GM12864 (cell line): ENCODE measurements around the gene PLCL2.

Source experiments
- DNase-seq: peaks from one replicate; pipeline ENCODE4 v3.0.0-alpha.2; 2011; ENCODE audit warnings: low read depth
- H3K4me3 ChIP-seq: 2 replicates; pipeline ENCODE4 v1.5.1; 2011; ENCODE audit warnings: mild to moderate bottlenecking, low read depth, low read length, control low read depth
- TF ChIP-seq, protein P1 (sequence below): IDR thresholded peaks from 2 replicates; pipeline ENCODE4 v1.5.1; 2011; ENCODE audit warnings: low read depth, mild to moderate bottlenecking, moderate library complexity, low read length, control low read depth, inconsistent platforms; ENCODE audit errors: missing control alignments

Gene PLCL2

DNA sequence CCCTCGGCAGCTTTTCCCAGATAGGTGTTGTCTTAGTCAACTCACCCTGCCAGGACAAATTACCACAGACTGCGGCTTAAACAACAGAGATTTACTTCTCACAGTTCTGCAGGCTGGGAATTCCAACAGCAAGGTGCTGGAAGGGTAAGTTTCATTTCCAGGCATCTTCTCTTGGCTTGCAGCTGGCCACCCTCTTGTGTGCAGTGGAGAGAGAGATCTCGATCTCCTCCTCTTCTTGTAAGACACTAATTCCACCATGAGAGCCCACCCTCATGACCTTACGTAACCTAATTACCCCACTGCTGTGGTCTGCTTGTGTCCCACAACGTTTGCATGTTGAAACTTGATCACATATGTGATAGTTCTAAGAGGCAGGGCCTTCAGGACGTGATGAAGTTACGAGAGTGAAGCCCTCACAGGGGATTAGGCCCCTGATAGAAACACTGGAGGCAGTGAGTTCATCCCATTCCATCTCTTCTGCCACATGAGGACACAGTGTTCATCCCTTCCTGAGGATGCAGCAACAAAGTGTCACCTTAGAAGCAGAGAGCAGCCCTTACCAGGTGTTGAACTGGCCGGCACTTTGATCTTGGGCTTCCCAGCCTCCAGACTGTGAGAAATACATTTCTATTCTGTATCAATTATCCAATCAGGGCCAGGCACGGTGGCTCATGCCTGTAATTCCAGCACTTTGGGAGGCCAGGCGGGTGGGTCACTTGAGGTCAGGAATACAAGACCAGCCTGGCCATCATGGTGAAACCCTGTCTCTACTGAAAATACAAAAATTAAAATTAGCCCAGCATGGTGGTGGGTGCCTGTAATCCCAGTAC is 247.7 kb downstream of the PLCL2 start:
- DNase-seq: no peak
- TF ChIP-seq, protein P1, sequence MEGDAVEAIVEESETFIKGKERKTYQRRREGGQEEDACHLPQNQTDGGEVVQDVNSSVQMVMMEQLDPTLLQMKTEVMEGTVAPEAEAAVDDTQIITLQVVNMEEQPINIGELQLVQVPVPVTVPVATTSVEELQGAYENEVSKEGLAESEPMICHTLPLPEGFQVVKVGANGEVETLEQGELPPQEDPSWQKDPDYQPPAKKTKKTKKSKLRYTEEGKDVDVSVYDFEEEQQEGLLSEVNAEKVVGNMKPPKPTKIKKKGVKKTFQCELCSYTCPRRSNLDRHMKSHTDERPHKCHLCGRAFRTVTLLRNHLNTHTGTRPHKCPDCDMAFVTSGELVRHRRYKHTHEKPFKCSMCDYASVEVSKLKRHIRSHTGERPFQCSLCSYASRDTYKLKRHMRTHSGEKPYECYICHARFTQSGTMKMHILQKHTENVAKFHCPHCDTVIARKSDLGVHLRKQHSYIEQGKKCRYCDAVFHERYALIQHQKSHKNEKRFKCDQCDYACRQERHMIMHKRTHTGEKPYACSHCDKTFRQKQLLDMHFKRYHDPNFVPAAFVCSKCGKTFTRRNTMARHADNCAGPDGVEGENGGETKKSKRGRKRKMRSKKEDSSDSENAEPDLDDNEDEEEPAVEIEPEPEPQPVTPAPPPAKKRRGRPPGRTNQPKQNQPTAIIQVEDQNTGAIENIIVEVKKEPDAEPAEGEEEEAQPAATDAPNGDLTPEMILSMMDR: no peak

DNA sequence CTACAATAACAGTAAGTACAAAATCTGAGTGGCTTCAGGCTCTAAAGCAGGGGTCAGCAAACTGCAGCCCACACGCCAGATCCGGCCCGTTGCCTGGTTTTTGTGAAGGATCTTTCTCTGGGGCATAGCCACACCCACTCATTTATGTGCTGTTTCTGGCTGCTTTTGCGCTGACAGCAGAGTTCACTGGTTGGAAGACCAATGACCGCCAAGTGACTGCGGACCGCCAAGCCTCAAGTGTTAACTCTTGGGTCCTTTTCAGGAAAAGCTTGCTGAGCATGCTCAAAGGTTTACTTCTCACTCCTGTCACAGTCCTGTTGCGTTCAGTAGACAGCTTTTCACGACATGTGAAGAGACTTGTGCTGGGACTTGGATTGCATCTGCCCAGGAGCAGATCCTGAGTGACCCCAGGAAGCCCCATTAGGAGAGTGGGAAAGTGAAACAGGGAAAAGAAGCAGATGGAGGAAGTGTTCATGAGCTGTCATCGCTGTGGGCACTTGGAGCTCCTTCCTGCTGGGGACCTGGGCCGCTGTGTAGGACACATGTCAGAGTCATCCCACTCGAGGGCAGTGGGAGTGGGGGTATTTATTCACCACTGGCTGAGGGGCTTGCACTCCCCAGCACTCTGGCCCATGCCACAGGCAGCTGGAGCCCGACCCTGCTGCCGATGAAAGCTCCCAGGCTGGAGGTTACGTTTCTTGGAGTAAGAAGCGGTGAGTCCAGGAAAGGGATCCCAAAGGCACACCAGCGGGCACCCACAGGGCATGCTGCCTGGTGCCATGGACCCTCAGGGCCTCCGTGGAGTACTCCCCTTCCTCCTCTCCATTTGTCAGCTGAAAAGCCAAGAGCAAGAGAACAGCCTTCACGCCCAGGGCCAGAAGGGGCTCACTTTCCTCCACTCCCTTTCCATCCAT is 249.1 kb downstream of the PLCL2 start:
- DNase-seq: no peak
- TF ChIP-seq, protein P1: no peak
- H3K4me3 ChIP-seq: no peak overlapping the region

More for the DNA sequence above, 247.7 kb downstream of the PLCL2 start:
- no peak overlapping the region for H3K4me3 ChIP-seq

DNA sequence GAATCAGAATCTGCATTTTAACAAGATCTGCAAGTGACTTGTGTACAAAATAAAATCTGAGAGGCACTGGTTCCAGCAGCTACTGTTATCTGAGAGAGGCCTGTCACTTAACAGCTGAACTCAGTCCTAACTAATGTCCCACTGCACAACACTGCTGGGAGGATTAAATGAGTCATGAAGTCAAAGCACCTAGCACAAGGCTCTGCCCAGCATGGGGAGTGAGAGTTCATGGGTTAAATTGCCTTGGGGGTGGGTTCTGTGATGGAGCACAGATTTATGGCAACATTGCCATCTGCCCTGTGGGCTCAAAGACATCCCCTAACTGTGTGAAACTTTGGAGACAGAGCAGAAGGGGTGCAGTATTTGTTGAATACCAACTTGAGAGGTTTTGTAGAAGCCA is 250.9 kb downstream of the PLCL2 start:
- H3K4me3 ChIP-seq: no peak overlapping the region
- DNase-seq: no peak
- TF ChIP-seq, protein P1: no peak

DNA sequence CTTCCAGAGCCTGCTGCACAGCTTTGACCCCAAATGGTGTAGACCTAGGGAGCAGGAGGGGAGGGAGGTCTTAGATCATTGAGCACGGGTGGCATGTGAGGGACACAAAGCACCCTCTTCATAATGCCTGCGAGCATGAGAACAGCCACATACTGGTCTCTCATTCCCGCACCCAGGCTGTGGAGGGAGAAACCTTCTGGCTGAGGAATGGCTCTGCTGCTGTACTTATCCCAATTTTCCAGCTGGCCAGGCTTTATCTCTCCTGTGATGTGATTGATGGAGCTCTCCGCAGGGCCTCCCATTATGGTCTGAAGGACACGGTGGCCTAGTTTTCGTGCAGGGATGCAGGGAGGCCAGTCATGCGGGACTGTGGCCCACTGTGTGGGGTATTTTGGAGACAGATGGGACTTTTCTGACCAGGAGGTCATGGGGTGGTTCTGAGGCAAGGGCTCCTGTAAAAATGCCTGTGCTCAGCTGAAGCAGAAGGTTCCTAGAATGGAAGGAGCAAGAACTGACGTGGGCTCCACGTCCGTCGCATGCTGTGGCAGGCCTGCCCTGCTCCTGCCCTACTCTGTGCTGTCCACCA is 251.5 kb downstream of the PLCL2 start:
- H3K4me3 ChIP-seq: no peak overlapping the region
- TF ChIP-seq, protein P1: no peak
- DNase-seq: no peak

DNA sequence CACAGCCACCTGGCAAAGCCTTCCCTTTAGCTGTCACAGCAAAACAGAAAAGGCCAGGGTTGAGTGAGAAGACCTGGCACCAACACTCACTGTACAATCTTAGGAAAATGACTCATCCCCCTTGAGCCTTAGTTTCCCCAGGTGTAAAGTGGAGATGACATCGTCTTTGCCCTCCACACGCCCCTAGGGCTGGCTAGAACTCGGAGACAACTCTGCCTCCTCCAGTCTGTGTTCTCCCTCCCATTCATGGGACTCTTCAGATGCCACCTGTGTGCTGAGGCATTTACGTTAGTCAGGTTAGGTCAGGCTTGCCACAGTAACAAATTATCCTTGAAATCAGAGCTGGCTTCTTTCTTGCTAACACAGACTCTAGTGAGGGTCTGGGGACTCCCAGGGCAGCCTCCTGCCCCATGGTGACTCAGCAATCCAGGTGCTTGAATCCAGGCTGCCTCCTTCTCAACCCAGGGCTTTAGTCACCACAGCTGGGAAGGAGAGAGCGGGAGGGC is 252.6 kb downstream of the PLCL2 start:
- no peak overlapping the region for H3K4me3 ChIP-seq
- TF ChIP-seq, protein P1: no peak
- no peak for DNase-seq

DNA sequence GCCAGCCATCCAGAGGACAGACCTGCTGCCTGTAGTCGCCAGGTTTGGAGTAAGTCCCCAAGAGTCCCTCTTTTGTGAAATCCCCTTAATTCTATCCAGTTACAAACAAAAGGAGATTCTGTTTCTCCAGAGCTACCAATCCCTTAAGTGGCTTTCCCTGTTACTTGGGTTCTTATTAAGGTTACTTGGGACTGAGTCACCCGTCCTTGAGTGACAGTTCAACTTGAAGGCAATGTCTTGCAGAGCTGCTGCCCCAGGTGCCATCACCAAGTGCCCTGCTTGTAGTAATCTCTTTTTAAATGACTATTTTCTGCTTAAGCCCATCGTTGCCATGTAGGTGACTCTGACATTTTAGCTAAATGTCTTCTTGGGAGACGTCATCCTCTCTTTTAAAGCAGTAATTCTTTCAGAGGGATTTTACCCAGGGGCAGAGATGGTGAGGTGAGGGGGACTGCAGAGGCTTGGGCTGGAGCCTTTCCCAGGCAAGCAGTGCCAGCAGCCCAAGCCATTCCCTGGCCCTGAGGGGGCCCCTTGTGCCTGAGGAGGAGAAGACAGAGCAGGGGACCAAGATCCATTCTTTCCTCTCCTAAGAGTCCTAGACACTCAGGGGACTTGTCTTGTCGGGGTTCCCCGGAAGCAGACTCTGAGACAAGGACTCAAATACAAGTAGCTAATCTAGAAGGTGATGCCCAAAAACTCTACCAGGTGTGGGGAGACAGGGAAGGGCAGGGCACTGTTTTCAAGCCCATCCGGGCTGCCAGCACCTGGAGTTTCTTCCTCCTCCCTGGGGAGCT is 253.7 kb downstream of the PLCL2 start:
- no peak for DNase-seq
- no peak overlapping the region for H3K4me3 ChIP-seq
- TF ChIP-seq, protein P1: no peak
